ENCODE data around the gene JADE2.

Gene JADE2

GRCh38 chr5:134534058-134534725 is 8.7 kb downstream of the JADE2 start:
- no peak overlapping the region for H3K27ac ChIP-seq (ENCODE audit: low read length)
- H3K27me3 ChIP-seq (ENCODE audit: low read depth, low read length): no peaks in the 10 kb centered on the region

GRCh38 chr5:134534726-134535110 is 9.2 kb downstream of the JADE2 start:
- Histone ChIP-seq H3K9me3 (ENCODE audit: control insufficient read depth in 1 of 2, low read length in 2 of 2) (no peaks in the 10 kb centered on the region), H3K36me3 (ENCODE audit: control insufficient read depth in 1 of 2, insufficient read depth in 2 of 2, low read length in 2 of 2) (peaks cover 32 to 35% of the 10 kb centered on the region in 2 donors), H3K4me1 (ENCODE audit: control insufficient read depth in 1 of 2, insufficient read depth in 2 of 2, low read length in 2 of 2) (peaks cover 17 to 42% of the 10 kb centered on the region in 2 donors), H3K27ac (ENCODE audit: low read length) (no peak overlapping the region), H3K4me3 (ENCODE audit: low read depth in 1 of 2, low read length in 2 of 2) (no peak overlapping the region), H3K27me3 (ENCODE audit: low read depth, low read length) (no peaks in the 10 kb centered on the region)

More at GRCh38 chr5:134534058-134534725, 8.7 kb downstream of the JADE2 start:
- Histone ChIP-seq H3K9me3 (ENCODE audit: control insufficient read depth in 1 of 2, low read length in 2 of 2) (no peaks in the 10 kb centered on the region), H3K4me1 (ENCODE audit: control insufficient read depth in 1 of 2, insufficient read depth in 2 of 2, low read length in 2 of 2) (peaks cover 23 to 45% of the 10 kb centered on the region in 2 donors), H3K36me3 (ENCODE audit: control insufficient read depth in 1 of 2, insufficient read depth in 2 of 2, low read length in 2 of 2) (peaks cover 28 to 32% of the 10 kb centered on the region in 2 donors), H3K4me3 (ENCODE audit: low read depth in 1 of 2, low read length in 2 of 2) (no peak overlapping the region)

- Histone ChIP-seq H3K36me3 (ENCODE audit: control insufficient read depth in 1 of 2, insufficient read depth in 2 of 2, low read length in 2 of 2) (peaks cover 50 to 55% of the 10 kb centered on the region in 2 donors), H3K27ac (ENCODE audit: low read length) (no peak overlapping the region), H3K4me1 (ENCODE audit: control insufficient read depth in 1 of 2, insufficient read depth in 2 of 2, low read length in 2 of 2) (peaks cover 5 to 23% of the 10 kb centered on the region in 2 donors), H3K27me3 (ENCODE audit: low read depth, low read length) (no peaks in the 10 kb centered on the region), H3K9me3 (ENCODE audit: control insufficient read depth in 1 of 2, low read length in 2 of 2) (no peaks in the 10 kb centered on the region), H3K4me3 (ENCODE audit: low read depth in 1 of 2, low read length in 2 of 2) (no peak overlapping the region)
Observed at GRCh38 chr5:134536876-134537275, 11.4 kb downstream of the JADE2 start.

GRCh38 chr5:134537297-134537696 is 11.8 kb downstream of the JADE2 start:
- Histone ChIP-seq H3K4me3 (ENCODE audit: low read depth in 1 of 2, low read length in 2 of 2) (no peak overlapping the region), H3K9me3 (ENCODE audit: control insufficient read depth in 1 of 2, low read length in 2 of 2) (no peaks in the 10 kb centered on the region), H3K4me1 (ENCODE audit: control insufficient read depth in 1 of 2, insufficient read depth in 2 of 2, low read length in 2 of 2) (peaks cover 5 to 19% of the 10 kb centered on the region in 2 donors), H3K36me3 (ENCODE audit: control insufficient read depth in 1 of 2, insufficient read depth in 2 of 2, low read length in 2 of 2) (peaks cover 50 to 55% of the 10 kb centered on the region in 2 donors), H3K27ac (ENCODE audit: low read length) (no peak overlapping the region), H3K27me3 (ENCODE audit: low read depth, low read length) (no peaks in the 10 kb centered on the region)

- no peak overlapping the region for H3K27ac ChIP-seq (ENCODE audit: low read length)
- peaks cover 50 to 55% of the 10 kb centered on the region in 2 donors for H3K36me3 ChIP-seq (ENCODE audit: control insufficient read depth in 1 of 2, insufficient read depth in 2 of 2, low read length in 2 of 2)
- H3K4me1 ChIP-seq (ENCODE audit: control insufficient read depth in 1 of 2, insufficient read depth in 2 of 2, low read length in 2 of 2): peaks cover 0 to 11% of the 10 kb centered on the region in 2 donors
- no peak overlapping the region for H3K4me3 ChIP-seq (ENCODE audit: low read depth in 1 of 2, low read length in 2 of 2)
- H3K9me3 ChIP-seq (ENCODE audit: control insufficient read depth in 1 of 2, low read length in 2 of 2): no peaks in the 10 kb centered on the region
- no peaks in the 10 kb centered on the region for H3K27me3 ChIP-seq (ENCODE audit: low read depth, low read length)
Observed at GRCh38 chr5:134538296-134538695, 12.8 kb downstream of the JADE2 start.

- Histone ChIP-seq H3K27ac (ENCODE audit: low read length) (no peak overlapping the region), H3K4me3 (ENCODE audit: low read depth in 1 of 2, low read length in 2 of 2) (no peak overlapping the region), H3K4me1 (ENCODE audit: control insufficient read depth in 1 of 2, insufficient read depth in 2 of 2, low read length in 2 of 2) (peaks cover 0 to 7% of the 10 kb centered on the region in 2 donors), H3K36me3 (ENCODE audit: control insufficient read depth in 1 of 2, insufficient read depth in 2 of 2, low read length in 2 of 2) (peaks cover 52 to 55% of the 10 kb centered on the region in 2 donors), H3K9me3 (ENCODE audit: control insufficient read depth in 1 of 2, low read length in 2 of 2) (no peaks in the 10 kb centered on the region), H3K27me3 (ENCODE audit: low read depth, low read length) (no peaks in the 10 kb centered on the region)
Observed at GRCh38 chr5:134539732-134540131, 14.3 kb downstream of the JADE2 start.

GRCh38 chr5:134540747-134541733 is 15.6 kb downstream of the JADE2 start:
- no peak overlapping the region for H3K4me3 ChIP-seq (ENCODE audit: low read depth in 1 of 2, low read length in 2 of 2)
- H3K36me3 ChIP-seq (ENCODE audit: control insufficient read depth in 1 of 2, insufficient read depth in 2 of 2, low read length in 2 of 2): peaks cover 54 to 55% of the 10 kb centered on the region in 2 donors
- H3K27me3 ChIP-seq (ENCODE audit: low read depth, low read length): no peaks in the 10 kb centered on the region
- H3K27ac ChIP-seq (ENCODE audit: low read length): no peak overlapping the region
- peaks cover 0 to 20% of the 10 kb centered on the region in 2 donors for H3K4me1 ChIP-seq (ENCODE audit: control insufficient read depth in 1 of 2, insufficient read depth in 2 of 2, low read length in 2 of 2)
- no peaks in the 10 kb centered on the region for H3K9me3 ChIP-seq (ENCODE audit: control insufficient read depth in 1 of 2, low read length in 2 of 2)

- H3K4me1 ChIP-seq (ENCODE audit: control insufficient read depth in 1 of 2, insufficient read depth in 2 of 2, low read length in 2 of 2): peaks cover 0 to 28% of the 10 kb centered on the region in 2 donors
- peaks cover 46 to 49% of the 10 kb centered on the region in 2 donors for H3K36me3 ChIP-seq (ENCODE audit: control insufficient read depth in 1 of 2, insufficient read depth in 2 of 2, low read length in 2 of 2)
- H3K4me3 ChIP-seq (ENCODE audit: low read depth in 1 of 2, low read length in 2 of 2): no peak overlapping the region
- H3K9me3 ChIP-seq (ENCODE audit: control insufficient read depth in 1 of 2, low read length in 2 of 2): no peaks in the 10 kb centered on the region
- H3K27ac ChIP-seq (ENCODE audit: low read length): no peak overlapping the region
- H3K27me3 ChIP-seq (ENCODE audit: low read depth, low read length): no peaks in the 10 kb centered on the region
Observed at GRCh38 chr5:134541736-134542376, 16.4 kb downstream of the JADE2 start.

- peaks cover 12 to 49% of the 10 kb centered on the region in 2 donors for H3K4me1 ChIP-seq (ENCODE audit: control insufficient read depth in 1 of 2, insufficient read depth in 2 of 2, low read length in 2 of 2)
- no peak overlapping the region for H3K27ac ChIP-seq (ENCODE audit: low read length)
- H3K4me3 ChIP-seq (ENCODE audit: low read depth in 1 of 2, low read length in 2 of 2): no peak overlapping the region
- no peaks in the 10 kb centered on the region for H3K27me3 ChIP-seq (ENCODE audit: low read depth, low read length)
- H3K9me3 ChIP-seq (ENCODE audit: control insufficient read depth in 1 of 2, low read length in 2 of 2): no peaks in the 10 kb centered on the region
- H3K36me3 ChIP-seq (ENCODE audit: control insufficient read depth in 1 of 2, insufficient read depth in 2 of 2, low read length in 2 of 2): peaks cover 34 to 42% of the 10 kb centered on the region in 2 donors
Observed at GRCh38 chr5:134543820-134544614, 18.5 kb downstream of the JADE2 start.

- Histone ChIP-seq H3K36me3 (ENCODE audit: control insufficient read depth in 1 of 2, insufficient read depth in 2 of 2, low read length in 2 of 2) (peaks cover 27 to 37% of the 10 kb centered on the region in 2 donors), H3K27me3 (ENCODE audit: low read depth, low read length) (no peaks in the 10 kb centered on the region), H3K4me1 (ENCODE audit: control insufficient read depth in 1 of 2, insufficient read depth in 2 of 2, low read length in 2 of 2) (peaks cover 12 to 50% of the 10 kb centered on the region in 2 donors), H3K4me3 (ENCODE audit: low read depth in 1 of 2, low read length in 2 of 2) (no peak overlapping the region), H3K9me3 (ENCODE audit: control insufficient read depth in 1 of 2, low read length in 2 of 2) (no peaks in the 10 kb centered on the region), H3K27ac (ENCODE audit: low read length) (no peak overlapping the region)
Observed at GRCh38 chr5:134545070-134545868, 19.8 kb downstream of the JADE2 start.
